ENCODE results near the gene OSBPL2.

- TF ChIP-seq, protein P1, sequence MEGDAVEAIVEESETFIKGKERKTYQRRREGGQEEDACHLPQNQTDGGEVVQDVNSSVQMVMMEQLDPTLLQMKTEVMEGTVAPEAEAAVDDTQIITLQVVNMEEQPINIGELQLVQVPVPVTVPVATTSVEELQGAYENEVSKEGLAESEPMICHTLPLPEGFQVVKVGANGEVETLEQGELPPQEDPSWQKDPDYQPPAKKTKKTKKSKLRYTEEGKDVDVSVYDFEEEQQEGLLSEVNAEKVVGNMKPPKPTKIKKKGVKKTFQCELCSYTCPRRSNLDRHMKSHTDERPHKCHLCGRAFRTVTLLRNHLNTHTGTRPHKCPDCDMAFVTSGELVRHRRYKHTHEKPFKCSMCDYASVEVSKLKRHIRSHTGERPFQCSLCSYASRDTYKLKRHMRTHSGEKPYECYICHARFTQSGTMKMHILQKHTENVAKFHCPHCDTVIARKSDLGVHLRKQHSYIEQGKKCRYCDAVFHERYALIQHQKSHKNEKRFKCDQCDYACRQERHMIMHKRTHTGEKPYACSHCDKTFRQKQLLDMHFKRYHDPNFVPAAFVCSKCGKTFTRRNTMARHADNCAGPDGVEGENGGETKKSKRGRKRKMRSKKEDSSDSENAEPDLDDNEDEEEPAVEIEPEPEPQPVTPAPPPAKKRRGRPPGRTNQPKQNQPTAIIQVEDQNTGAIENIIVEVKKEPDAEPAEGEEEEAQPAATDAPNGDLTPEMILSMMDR (IDR thresholded peaks at IDR 0.05; ENCODE audit: extremely low read depth in 1 of 2, insufficient read depth in 1 of 2, low read depth in 1 of 2, low read length in 2 of 2), result no peak
- no peak for TF ChIP-seq MYC (IDR thresholded peaks at IDR 0.05; ENCODE audit: low read depth, low read length)
- no peak for TF ChIP-seq EZH2 (IDR thresholded peaks at IDR 0.05; ENCODE audit: borderline replicate concordance, low read depth, low read length, severe bottlenecking)
- TF ChIP-seq MAX (IDR thresholded peaks at IDR 0.05; ENCODE audit: insufficient read depth, insufficient read length), result no peak
- TF ChIP-seq POLR2A (IDR thresholded peaks at IDR 0.05; ENCODE audit: low read depth, low read length), result no peak
- TF ChIP-seq JUN (IDR thresholded peaks at IDR 0.05; ENCODE audit: borderline replicate concordance, insufficient read depth, insufficient read length, low read depth), result no peak
- TF ChIP-seq POLR2AphosphoS5 (IDR thresholded peaks at IDR 0.05; ENCODE audit: insufficient read depth, low read depth, low read length), result no peak
- TF ChIP-seq GATA2 (IDR thresholded peaks at IDR 0.05; ENCODE audit: insufficient read depth, insufficient read length, low read depth, low read length), result no peak
- no peak for TF ChIP-seq FOS (IDR thresholded peaks at IDR 0.05; ENCODE audit: borderline replicate concordance, insufficient read depth, low read length)
Observed at GRCh38 chr20:62291251-62292066, 53.1 kb downstream of the OSBPL2 start.

All from endothelial cell of umbilical vein (primary cell).